GM12878 (cell line): Measurements from ENCODE around the gene PARN. TPM values are rescaled to one million over a fixed set of nuclear protein-coding genes. Genes with fewer than 3 reads are reported as not detected.

Experiments
- ATAC-seq: fragments of 200-7000 bp; cut with Tn5 transposase; 3 replicates; pipeline ENCODE4 v1.9.1; 2020; ENCODE audit warnings: mild to moderate bottlenecking, moderate library complexity
- BruUV-seq: library from RNA; stranded (reverse); fragments of 400-500 nt; replicated peaks from 2 replicates; lab custom pipeline; 2021; lab: Mats Ljungman, UMichigan
- CTCF ChIA-PET: fragments of 300-600 bp; sonication (Branson Sonifier 250); formaldehyde crosslinking; extraction: SDS; loops from one replicate; lab custom pipeline; 2021; ENCODE audit warnings: inconsistent platforms; lab: Yijun Ruan, JAX
- POLR2A ChIA-PET: fragments of 350-600 bp; formaldehyde crosslinking; extraction: SDS; loops from one replicate; lab custom pipeline; 2021; ENCODE audit warnings: inconsistent platforms; lab: Charles Lee
- RAD21 ChIA-PET: fragments of 300-600 bp; sonication (Branson Sonifier 250); formaldehyde crosslinking; loops from one replicate; lab custom pipeline; 2023; ENCODE audit warnings: antibody characterized with exemption; ENCODE audit not compliant: unreplicated experiment; lab: Charles Lee
- SMC1A ChIA-PET: fragments of 300-600 bp; sonication (Branson Sonifier 250); formaldehyde crosslinking; loops from one replicate; lab custom pipeline; 2023; ENCODE audit not compliant: unreplicated experiment, uncharacterized antibody; lab: Charles Lee
- DNase-seq: peaks from one replicate; pipeline ENCODE4 v3.0.0-alpha.2; 2011; ENCODE audit warnings: low read depth, low spot score
- FAIRE-seq: peaks from 3 replicates; lab custom pipeline; 2011; peaks lifted over from hg19 to GRCh38; lab: Jason Lieb, UNC
- H2AFZ ChIP-seq: 2 replicates; pipeline ENCODE4 v1.6.0; 2011; ENCODE audit warnings: low read depth, low read length, control low read depth; ENCODE audit not compliant: control insufficient read depth
- H3K27ac ChIP-seq: 2 replicates; pipeline ENCODE4 v1.5.1; 2011; ENCODE audit warnings: control low read depth; ENCODE audit not compliant: control insufficient read depth, insufficient read depth
- H3K27me3 ChIP-seq, 2 experiments: replicated peaks in 1 of 2; 2 replicates each; pipeline versions ENCODE4 v1.6.0 to v1.6.1; 2011; ENCODE audit warnings: low read length in 1 of 2; ENCODE audit not compliant: control insufficient read depth in 2 of 2, insufficient read depth in 2 of 2
- H3K36me3 ChIP-seq, 2 experiments: 2 replicates each; pipeline ENCODE4 v1.5.1; 2011; ENCODE audit warnings: low read length in 1 of 2; ENCODE audit not compliant: control insufficient read depth in 2 of 2, insufficient read depth in 2 of 2
- H3K4me1 ChIP-seq: 2 replicates; pipeline ENCODE4 v1.6.1; 2011; ENCODE audit warnings: mild to moderate bottlenecking, low read length, moderate library complexity, mixed read lengths; ENCODE audit not compliant: control insufficient read depth, insufficient read depth
- H3K4me2 ChIP-seq: 2 replicates; pipeline ENCODE4 v1.6.0; 2011; ENCODE audit warnings: control low read depth; ENCODE audit not compliant: control insufficient read depth, insufficient read depth
- H3K4me3 ChIP-seq: fragments of 200-600 bp; sonication (generic); 2 replicates; pipeline ENCODE4 v1.5.1; 2016
- H3K79me2 ChIP-seq: 2 replicates; pipeline ENCODE4 v1.6.0; 2011; ENCODE audit warnings: low read length; ENCODE audit not compliant: control insufficient read depth, insufficient read depth
- H3K9ac ChIP-seq: 2 replicates; pipeline ENCODE4 v1.8.0; 2011; ENCODE audit warnings: low read length, control low read depth, mixed read lengths; ENCODE audit not compliant: control insufficient read depth, insufficient read depth
- H3K9me3 ChIP-seq: replicated peaks from 3 replicates; pipeline ENCODE4 v1.5.1; 2011; ENCODE audit warnings: mild to moderate bottlenecking, low read length; ENCODE audit not compliant: control insufficient read depth, insufficient read depth
- H4K20me1 ChIP-seq: 2 replicates; pipeline ENCODE4 v1.6.0; 2011; ENCODE audit not compliant: control insufficient read depth, insufficient read depth
- ATF7 ChIP-seq: fragments of 450-650 bp; IDR thresholded peaks from 2 replicates; pipeline ENCODE4 v1.6.1; 2016; ENCODE audit warnings: low read depth, mild to moderate bottlenecking
- CBFB ChIP-seq: IDR thresholded peaks from 2 replicates; pipeline ENCODE4 v1.6.1; 2016; ENCODE audit warnings: antibody characterized with exemption, low read depth
- CHD1 ChIP-seq: IDR thresholded peaks from 2 replicates; pipeline ENCODE4 v1.6.1; 2012; ENCODE audit warnings: low read depth, low read length, improper control_type of control experiment
- CHD4 ChIP-seq: fragments of 200-600 bp; sonication (generic); IDR thresholded peaks from 2 replicates; pipeline ENCODE4 v1.6.1; 2016; ENCODE audit warnings: mild to moderate bottlenecking
- CREB1 ChIP-seq: IDR thresholded peaks from 2 replicates; pipeline ENCODE4 v1.6.1; 2012; ENCODE audit warnings: low read depth, mild to moderate bottlenecking, inconsistent platforms
- DPF2 ChIP-seq: fragments of 450-650 bp; IDR thresholded peaks from 2 replicates; pipeline ENCODE4 v1.6.1; 2017; ENCODE audit warnings: mild to moderate bottlenecking
- EED ChIP-seq: sonication (generic); IDR thresholded peaks from 2 replicates; pipeline ENCODE4 v1.6.1; 2016; ENCODE audit warnings: antibody characterized with exemption, low read depth
- FOXK2 ChIP-seq: fragments of 450-650 bp; IDR thresholded peaks from 2 replicates; pipeline ENCODE4 v1.6.1; 2017; ENCODE audit warnings: mild to moderate bottlenecking, moderate library complexity
- IKZF1 ChIP-seq: fragments of 450-650 bp; conservative IDR thresholded peaks from 2 replicates; pipeline ENCODE4 v1.6.1; 2017; ENCODE audit warnings: antibody characterized with exemption, mild to moderate bottlenecking
- IRF4 ChIP-seq: IDR thresholded peaks from 2 replicates; pipeline ENCODE4 v1.6.1; 2011; ENCODE audit warnings: low read depth, low read length
- JUNB ChIP-seq: IDR thresholded peaks from 2 replicates; pipeline ENCODE4 v1.6.1; 2016; ENCODE audit warnings: antibody characterized with exemption, mild to moderate bottlenecking
- JUND ChIP-seq: IDR thresholded peaks from 2 replicates; pipeline ENCODE4 v1.6.1; 2012; ENCODE audit warnings: low read depth, mild to moderate bottlenecking, low read length, improper control_type of control experiment, moderate library complexity
- KDM1A ChIP-seq: fragments of 200-600 bp; sonication (generic); IDR thresholded peaks from 2 replicates; pipeline ENCODE4 v1.6.1; 2016; ENCODE audit warnings: borderline replicate concordance
- NBN ChIP-seq: fragments of 450-650 bp; IDR thresholded peaks from 2 replicates; pipeline ENCODE4 v1.6.1; 2016
- NFIC ChIP-seq: IDR thresholded peaks from 2 replicates; pipeline ENCODE4 v1.6.1; 2012; ENCODE audit warnings: low read depth, mild to moderate bottlenecking, inconsistent platforms, low read length, moderate library complexity
- NFYA ChIP-seq: IDR thresholded peaks from 2 replicates; pipeline ENCODE4 v1.6.1; 2011; ENCODE audit warnings: low read depth, mild to moderate bottlenecking, low read length, improper control_type of control experiment, borderline replicate concordance
- RAD21 ChIP-seq: IDR thresholded peaks from 2 replicates; pipeline ENCODE4 v1.6.1; 2011; ENCODE audit warnings: mild to moderate bottlenecking, low read depth, low read length, moderate library complexity; ENCODE audit not compliant: insufficient read depth
- RELB ChIP-seq: fragments of 450-650 bp; IDR thresholded peaks from 2 replicates; pipeline ENCODE4 v1.6.1; 2017; ENCODE audit warnings: low read depth, mild to moderate bottlenecking, moderate library complexity
- STAT3 ChIP-seq: IDR thresholded peaks from 2 replicates; pipeline ENCODE4 v1.6.1; 2011; ENCODE audit warnings: low read depth, low read length, improper control_type of control experiment
- SUPT20H ChIP-seq: IDR thresholded peaks from 2 replicates; pipeline ENCODE4 v1.6.1; 2011; ENCODE audit warnings: low read depth, mild to moderate bottlenecking, low read length, moderate library complexity, borderline replicate concordance; ENCODE audit not compliant: control insufficient read depth
- TBL1XR1 ChIP-seq: IDR thresholded peaks from 2 replicates; pipeline ENCODE4 v1.6.1; 2012; ENCODE audit warnings: low read depth, low read length, improper control_type of control experiment
- YY1 ChIP-seq: IDR thresholded peaks from 2 replicates; pipeline ENCODE4 v1.6.1; 2011; ENCODE audit warnings: low read depth, mild to moderate bottlenecking, low read length
- ZZZ3 ChIP-seq: IDR thresholded peaks from 2 replicates; pipeline ENCODE4 v1.6.1; 2011; ENCODE audit warnings: low read depth; ENCODE audit not compliant: control insufficient read depth, insufficient read length
- WGBS: methylation state at CpG from one replicate; pipeline ENCODE4 v1.1.6; 2016; ENCODE audit warnings: low lambda C conversion rate; ENCODE audit not compliant: insufficient replicate concordance, insufficient coverage; ENCODE audit errors: missing lambda C conversion rate; 5-methylcytosine and 5-hydroxymethylcytosine counted together
- in situ Hi-C: fragments of 300-500 bp; cut with MboI; formaldehyde crosslinking; loops from 9 replicates; pipeline ENCODE4 v1.14.3; 2018; ENCODE audit warnings: mixed read lengths
- intact Hi-C: fragments of 100-400 bp; cut with micrococcal nuclease; formaldehyde crosslinking; loops from one replicate; pipeline ENCODE4 v1.14.2; 2022; ENCODE audit not compliant: unreplicated experiment
- polyA plus RNA-seq, 11 experiments: library from polyadenylated mRNA; depleted of rRNA in 4 of 11; unstranded in 6 of 11; stranded (reverse) in 5 of 11; fragments of >200 nt; fragmentation: Nextera tagmentation in 4 of 11; fragmentation: Illumina TruSeq in 1 of 11; extraction: Ambion mirVana in 4 of 11; extraction: Trizol in 1 of 11; gene quantifications; 1 replicate in 1 of 11; 2 replicates in 10 of 11; pipeline versions ENCODE4 v1.2.1 to v1.2.3, GENCODE V29; 2011 to 2016; ENCODE audit warnings: inconsistent platforms in 2 of 11, missing spikeins in 2 of 11, low read depth in 1 of 11
- total RNA-seq, 4 experiments: library from RNA; depleted of rRNA in 3 of 4; stranded (reverse); fragments of >200 nt in 3 of 4; fragmentation: Illumina TruSeq in 1 of 4; extraction: Trizol in 1 of 4; gene quantifications; 2 replicates each; pipeline versions ENCODE4 v1.2.1 to v1.2.3, GENCODE V29; 2013 to 2021

Gene PARN
- total and polyA plus RNA-seq, 10 of the 15 experiments (the other 5 are each of a cell fraction or from before 2014, with no cell fraction given): 15.6 to 77.3 (median 47.7) TPM

GRCh38 chr16:14502932-14503741 lies 126.9 kb downstream of the PARN start:
- DNase-seq (peak; percentile 79), FAIRE-seq (peak; percentile 96), ATAC-seq (peak; percentile 85)
- Histone ChIP-seq H3K27me3 (no peaks in the 10 kb centered on the region), H2AFZ (peak overlapping the region; percentile 49), H3K9me3 (no peaks in the 10 kb centered on the region), H3K79me2 (peaks cover 20% of the 10 kb centered on the region), H4K20me1 (no peaks in the 10 kb centered on the region), H3K9ac (peak overlapping the region; percentile 32; the same call in 1 of the 2 replicates), H3K36me3 (peaks cover 0 to 3% of the 10 kb centered on the region in 2 experiments; a peak in 1 of 4 replicates), H3K4me1 (peaks cover 56% of the 10 kb centered on the region), H3K27ac (peak overlapping the region; percentile 75), H3K4me2 (peak overlapping the region; percentile 78), H3K4me3 (peak overlapping the region; percentile 48; the same call in 1 of the 2 replicates)
- ChIA-PET SMC1A (interaction anchor here (0.7 to 8.4 kb wide), 14 partner anchors 10 to 579 kb away, joined by 3 to 95 read pairs (median 5); no protein-coding TSS in a partner anchor), POLR2A (interaction anchor here (1.6 to 3.0 kb wide), 3 partner anchors 16 to 195 kb away, joined by 5 to 10 read pairs (median 9); no protein-coding TSS in a partner anchor), RAD21 (interaction anchor here (0.9 to 5.5 kb wide), 6 partner anchors 25 to 217 kb away, joined by 3 to 75 read pairs (median 9); no protein-coding TSS in a partner anchor), CTCF (interaction anchor here (0.7 to 4.9 kb wide), 8 partner anchors 10 to 253 kb away, joined by 3 to 49 read pairs (median 6); no protein-coding TSS in a partner anchor)
- intact Hi-C loops (loop anchor here (1.0 to 2.0 kb wide), 3 partner anchors 96 to 194 kb away; no protein-coding TSS in a partner anchor), in situ Hi-C loops (no loop called here)
- 42% methylated on average over 9 of the region's 9 CpGs for WGBS
- BruUV-seq: TSS peak; percentile 35
- peak; percentile 39; the same call in 1 of the 2 replicates for TF ChIP-seq IKZF1
- peak; percentile 53; the same call in 1 of the 2 replicates for TF ChIP-seq DPF2
- TF ChIP-seq IRF4: peak; percentile 43; the same call in 1 of the 2 replicates
- no peak for TF ChIP-seq CHD4
- 0 out of 2 replicates have a peak, but pooled peaks have one; percentile 71 for TF ChIP-seq TBL1XR1
- TF ChIP-seq YY1: no peak
- TF ChIP-seq STAT3: peak; percentile 72; the same call in 1 of the 2 replicates
- TF ChIP-seq NFIC: peak; percentile 56; the same call in 1 of the 2 replicates
- TF ChIP-seq CHD1: peak; percentile 72; the same call in 1 of the 2 replicates
- no peak for TF ChIP-seq ZZZ3
- TF ChIP-seq KDM1A: no peak
- peak; percentile 96 for TF ChIP-seq ATF7
- peak; percentile 45; the same call in 1 of the 2 replicates for TF ChIP-seq NBN
- peak; percentile 87 for TF ChIP-seq FOXK2
- no peak for TF ChIP-seq NFYA
- 0 out of 2 replicates have a peak, but pooled peaks have one; percentile 0 for TF ChIP-seq RAD21
- TF ChIP-seq CBFB: peak; percentile 73
- TF ChIP-seq JUNB: peak; percentile 83
- TF ChIP-seq SUPT20H: no peak
- peak; percentile 48; the same call in 1 of the 2 replicates for TF ChIP-seq RELB
- 0 out of 2 replicates have a peak, but pooled peaks have one; percentile 58 for TF ChIP-seq CREB1
- TF ChIP-seq EED: 0 out of 2 replicates have a peak, but pooled peaks have one; percentile 40
- peak; percentile 67; the same call in 1 of the 2 replicates for TF ChIP-seq JUND
